ENCODE measurements around the gene CACNA1B. TPM values are rescaled to one million over a fixed set of nuclear protein-coding genes. Genes with fewer than 3 reads are reported as not detected.

CACNA1B gene
- total and polyA plus RNA-seq, 2 donors (not counting 1 experiment from before 2014, with no cell fraction given): 0.01 to 0.17 TPM

GRCh38 chr9:138102246-138103051 is 224.9 kb downstream of the CACNA1B start:
- Histone ChIP-seq H3K9me3 (ENCODE audit: control insufficient read depth, insufficient read depth, low read depth, low read length) (no peaks in the 10 kb centered on the region), H3K9ac (ENCODE audit: insufficient read depth, low read length) (no peak overlapping the region), H4K20me1 (ENCODE audit: control insufficient read depth, extremely low read depth, insufficient read depth, low read length) (no peaks in the 10 kb centered on the region), H3K79me2 (ENCODE audit: control insufficient read depth, insufficient read depth, low read length) (no peaks in the 10 kb centered on the region), H3K27me3 (ENCODE audit: control insufficient read depth, insufficient read depth, low read length) (no peaks in the 10 kb centered on the region), H3K36me3 (ENCODE audit: control insufficient read depth, insufficient read depth, low read length) (no peaks in the 10 kb centered on the region), H2AFZ (ENCODE audit: low read length) (no peak overlapping the region), H3K27ac (ENCODE audit: insufficient read depth, low read length) (no peak overlapping the region), H3K4me3 (replicated peaks in 1 of 4; ENCODE audit: control extremely low read depth in 1 of 4, insufficient read depth in 1 of 4, low read depth in 3 of 4, low read length in 4 of 4) (no peak overlapping the region), H3K4me1 (ENCODE audit: control insufficient read depth, extremely low read depth, insufficient read depth, low read length) (no peaks in the 10 kb centered on the region), H3K4me2 (ENCODE audit: extremely low read depth, insufficient read depth, low read length) (no peak overlapping the region)
- TF ChIP-seq CTCF (conservative IDR thresholded peaks at IDR 0.05 in 1 of 2, IDR thresholded peaks at IDR 0.05 in 1 of 2; ENCODE audit: low read depth in 1 of 2, low read length in 2 of 2): no peak
- TF ChIP-seq EZH2 (IDR thresholded peaks at IDR 0.05; ENCODE audit: low read length, missing control alignments): no peak
- no peak for DNase-seq (ENCODE audit: low read depth in 2 of 2)

GRCh38 chr9:138103111-138103848 is 225.7 kb downstream of the CACNA1B start:
- Histone ChIP-seq H2AFZ (ENCODE audit: low read length) (no peak overlapping the region), H3K4me3 (replicated peaks in 1 of 4; ENCODE audit: control extremely low read depth in 1 of 4, insufficient read depth in 1 of 4, low read depth in 3 of 4, low read length in 4 of 4) (no peak overlapping the region), H3K9me3 (ENCODE audit: control insufficient read depth, insufficient read depth, low read depth, low read length) (no peaks in the 10 kb centered on the region), H3K4me2 (ENCODE audit: extremely low read depth, insufficient read depth, low read length) (no peak overlapping the region), H3K79me2 (ENCODE audit: control insufficient read depth, insufficient read depth, low read length) (no peaks in the 10 kb centered on the region), H3K27ac (ENCODE audit: insufficient read depth, low read length) (no peak overlapping the region), H3K9ac (ENCODE audit: insufficient read depth, low read length) (no peak overlapping the region), H3K36me3 (ENCODE audit: control insufficient read depth, insufficient read depth, low read length) (no peaks in the 10 kb centered on the region), H4K20me1 (ENCODE audit: control insufficient read depth, extremely low read depth, insufficient read depth, low read length) (no peaks in the 10 kb centered on the region), H3K4me1 (ENCODE audit: control insufficient read depth, extremely low read depth, insufficient read depth, low read length) (no peaks in the 10 kb centered on the region), H3K27me3 (ENCODE audit: control insufficient read depth, insufficient read depth, low read length) (no peaks in the 10 kb centered on the region)
- no peak for DNase-seq (ENCODE audit: low read depth in 2 of 2)
- TF ChIP-seq EZH2 (IDR thresholded peaks at IDR 0.05; ENCODE audit: low read length, missing control alignments) (no peak), CTCF (conservative IDR thresholded peaks at IDR 0.05 in 1 of 2, IDR thresholded peaks at IDR 0.05 in 1 of 2; ENCODE audit: low read depth in 1 of 2, low read length in 2 of 2) (no peak)

GRCh38 chr9:138103849-138104206 is 226.2 kb downstream of the CACNA1B start:
- H4K20me1 ChIP-seq (ENCODE audit: control insufficient read depth, extremely low read depth, insufficient read depth, low read length): no peaks in the 10 kb centered on the region
- H3K79me2 ChIP-seq (ENCODE audit: control insufficient read depth, insufficient read depth, low read length): no peaks in the 10 kb centered on the region
- H3K27ac ChIP-seq (ENCODE audit: insufficient read depth, low read length): no peak overlapping the region
- H3K9ac ChIP-seq (ENCODE audit: insufficient read depth, low read length): no peak overlapping the region
- DNase-seq (ENCODE audit: low read depth in 2 of 2): no peak
- no peaks in the 10 kb centered on the region for H3K4me1 ChIP-seq (ENCODE audit: control insufficient read depth, extremely low read depth, insufficient read depth, low read length)
- no peak overlapping the region for H2AFZ ChIP-seq (ENCODE audit: low read length)
- no peaks in the 10 kb centered on the region for H3K36me3 ChIP-seq (ENCODE audit: control insufficient read depth, insufficient read depth, low read length)
- H3K9me3 ChIP-seq (ENCODE audit: control insufficient read depth, insufficient read depth, low read depth, low read length): no peaks in the 10 kb centered on the region
- no peaks in the 10 kb centered on the region for H3K27me3 ChIP-seq (ENCODE audit: control insufficient read depth, insufficient read depth, low read length)
- no peak overlapping the region for H3K4me2 ChIP-seq (ENCODE audit: extremely low read depth, insufficient read depth, low read length)
- H3K4me3 ChIP-seq (replicated peaks in 1 of 4; ENCODE audit: control extremely low read depth in 1 of 4, insufficient read depth in 1 of 4, low read depth in 3 of 4, low read length in 4 of 4): no peak overlapping the region
- TF ChIP-seq EZH2 (IDR thresholded peaks at IDR 0.05; ENCODE audit: low read length, missing control alignments): no peak
- TF ChIP-seq CTCF (conservative IDR thresholded peaks at IDR 0.05 in 1 of 2, IDR thresholded peaks at IDR 0.05 in 1 of 2; ENCODE audit: low read depth in 1 of 2, low read length in 2 of 2): no peak

Measured in fibroblast of lung (primary cell).